ENCODE measurements around the gene DCANP1. TPM values are rescaled to one million over a fixed set of nuclear protein-coding genes. Genes with fewer than 3 reads are reported as not detected.
"Not testable (repeated sequence)": the region's sequence is repeated elsewhere in the genome, so short reads cannot be mapped to it uniquely, and the experiment has no call there.

Gene DCANP1
- not detected in 2 replicates for total RNA-seq

GRCh38 chr5:135447298-135447929 is at the start of gene DCANP1:
TSS of gene DCANP1 (minus strand) at chr5:135447348. CDS start at chr5:135447108, 240 bp downstream.
- H3K27ac Mint-ChIP-seq, result no peak within 1 kb of the TSS
- POLR2A ChIA-PET, result no interaction called here
- CTCF ChIA-PET, result interaction anchor here (1.3 to 2.2 kb wide), 2 partner anchors 10 to 11 kb away, joined by 3 to 7 read pairs; no protein-coding TSS in a partner anchor
- ATAC-seq (ENCODE audit: low read depth), result no peak
- no peaks in the 10 kb centered on the region for H3K36me3 Mint-ChIP-seq (ENCODE audit: low read depth)
- no peaks in the 10 kb centered on the region for H3K4me1 Mint-ChIP-seq
- no peak for TF ChIP-seq CTCF (IDR thresholded peaks at IDR 0.05)
- intact Hi-C loops (cut with micrococcal nuclease), result no loop called here
- H3K27me3 Mint-ChIP-seq, result peaks cover 25% of the 10 kb centered on the region
- H3K9me3 Mint-ChIP-seq, result no peaks in the 10 kb centered on the region
- no peak within 1 kb of the TSS for H3K4me3 Mint-ChIP-seq
- DNase-seq, result no peak

- DNase-seq; H3K4me1 Mint-ChIP-seq; H3K27ac Mint-ChIP-seq; H3K36me3 Mint-ChIP-seq (ENCODE audit: low read depth); H3K4me3 Mint-ChIP-seq; POLR2A ChIA-PET; intact Hi-C loops (cut with micrococcal nuclease); ATAC-seq (ENCODE audit: low read depth); CTCF ChIA-PET; H3K9me3 Mint-ChIP-seq: not testable (repeated sequence)
- H3K27me3 Mint-ChIP-seq, result peaks cover 48% of the 10 kb centered on the region
Observed at GRCh38 chr5:135495531-135495930, 48.4 kb upstream of the DCANP1 start.

GRCh38 chr5:135494196-135494595 is 47.0 kb upstream of the DCANP1 start:
- H3K27me3 Mint-ChIP-seq, result peaks cover 49% of the 10 kb centered on the region
- H3K9me3 Mint-ChIP-seq, result no peaks in the 10 kb centered on the region
- CTCF ChIA-PET, result no interaction called here
- DNase-seq, result no peak
- no peak overlapping the region for H3K4me3 Mint-ChIP-seq
- no peak for TF ChIP-seq CTCF (IDR thresholded peaks at IDR 0.05)
- no peak for ATAC-seq (ENCODE audit: low read depth)
- no peak overlapping the region for H3K27ac Mint-ChIP-seq
- H3K4me1 Mint-ChIP-seq, result peaks cover 4% of the 10 kb centered on the region
- intact Hi-C loops (cut with micrococcal nuclease), result loop anchor here (5.0 kb wide), 2 partner anchors 48 to 462 kb away; partner anchors contain the start of gene PITX1
- H3K36me3 Mint-ChIP-seq (ENCODE audit: low read depth), result no peaks in the 10 kb centered on the region
- POLR2A ChIA-PET, result no interaction called here

- H3K9me3 Mint-ChIP-seq, result no peaks in the 10 kb centered on the region
- H3K4me3 Mint-ChIP-seq, result no peak overlapping the region
- DNase-seq (no peak), ATAC-seq (ENCODE audit: low read depth) (no peak)
- peaks cover 4% of the 10 kb centered on the region for H3K4me1 Mint-ChIP-seq
- H3K36me3 Mint-ChIP-seq (ENCODE audit: low read depth), result no peaks in the 10 kb centered on the region
- ChIA-PET CTCF (no interaction called here), POLR2A (no interaction called here)
- peaks cover 51% of the 10 kb centered on the region for H3K27me3 Mint-ChIP-seq
- intact Hi-C loops (cut with micrococcal nuclease), result loop anchor here (5.0 kb wide), 2 partner anchors 49 to 461 kb away; partner anchors contain the start of gene PITX1
- H3K27ac Mint-ChIP-seq, result no peak overlapping the region
- TF ChIP-seq CTCF (IDR thresholded peaks at IDR 0.05), result no peak
Observed at GRCh38 chr5:135493406-135494180, 46.4 kb upstream of the DCANP1 start.

GRCh38 chr5:135492319-135492626 is 45.1 kb upstream of the DCANP1 start:
- no peak for DNase-seq
- peaks cover 4% of the 10 kb centered on the region for H3K4me1 Mint-ChIP-seq
- ChIA-PET CTCF (no interaction called here), POLR2A (no interaction called here)
- no peaks in the 10 kb centered on the region for H3K36me3 Mint-ChIP-seq (ENCODE audit: low read depth)
- no peak for ATAC-seq (ENCODE audit: low read depth)
- intact Hi-C loops (cut with micrococcal nuclease), result loop anchor here (5.0 kb wide), 2 partner anchors 50 to 460 kb away; partner anchors contain the start of gene PITX1
- H3K4me3 Mint-ChIP-seq, result no peak overlapping the region
- no peak overlapping the region for H3K27ac Mint-ChIP-seq
- no peak for TF ChIP-seq CTCF (IDR thresholded peaks at IDR 0.05)
- H3K27me3 Mint-ChIP-seq, result peaks cover 64% of the 10 kb centered on the region
- H3K9me3 Mint-ChIP-seq, result no peaks in the 10 kb centered on the region

Data from activated B cell treated with CpG ODN at 0.5 μM for 24 hours (primary cell).